H1 (cell line): Measurements from ENCODE around the gene ELOVL6. TPM values are rescaled to one million over a fixed set of nuclear protein-coding genes. Genes with fewer than 3 reads are reported as not detected.

Source experiments
- CTCF ChIA-PET: fragments of 300-600 bp; sonication (Branson Sonifier 250); formaldehyde crosslinking; loops from one replicate; lab custom pipeline; 2021; ENCODE audit not compliant: partially characterized antibody; lab: Charles Lee
- POLR2A ChIA-PET: fragments of 300-600 bp; sonication (Branson Sonifier 250); formaldehyde crosslinking; loops from one replicate; lab custom pipeline; 2021; ENCODE audit warnings: inconsistent platforms; ENCODE audit not compliant: partially characterized antibody; lab: Charles Lee
- DNase-seq, 2 experiments: peaks; one replicate each; pipeline versions ENCODE4 v3.0.0 to v3.0.0-alpha.2; 2010 to 2022; ENCODE audit warnings: low spot score in 2 of 2, low read depth in 1 of 2, mixed read lengths in 1 of 2
- FAIRE-seq: peaks from 2 replicates; lab custom pipeline; 2011; peaks lifted over from hg19 to GRCh38; lab: Jason Lieb, UNC
- H2AFZ ChIP-seq: 2 replicates; pipeline ENCODE4 v1.8.1; 2012; ENCODE audit warnings: low read length, inconsistent platforms
- H2AK5ac ChIP-seq: 2 replicates; pipeline ENCODE4 v1.6.1; 2013; ENCODE audit warnings: low read depth, low read length
- H2BK120ac ChIP-seq: replicated peaks from 2 replicates; pipeline ENCODE3; 2013; ENCODE audit warnings: low read depth, low read length, inconsistent platforms
- H2BK12ac ChIP-seq: 2 replicates; pipeline ENCODE4 v1.6.1; 2013; ENCODE audit warnings: low read depth, low read length
- H2BK15ac ChIP-seq: 2 replicates; pipeline ENCODE4 v1.6.1; 2013; ENCODE audit warnings: low read length
- H2BK20ac ChIP-seq: 2 replicates; pipeline ENCODE4 v1.6.1; 2013; ENCODE audit warnings: low read length
- H2BK5ac ChIP-seq: 2 replicates; pipeline ENCODE4 v1.6.1; 2013; ENCODE audit warnings: low read depth, low read length
- H3K14ac ChIP-seq: 2 replicates; pipeline ENCODE4 v1.6.1; 2013; ENCODE audit warnings: inconsistent platforms; ENCODE audit not compliant: insufficient read length
- H3K18ac ChIP-seq: 2 replicates; pipeline ENCODE4 v1.6.1; 2013; ENCODE audit warnings: low read length; ENCODE audit errors: extremely low read depth
- H3K23ac ChIP-seq: 2 replicates; pipeline ENCODE4 v1.6.1; 2013; ENCODE audit warnings: inconsistent platforms; ENCODE audit not compliant: insufficient read length
- H3K23me2 ChIP-seq: 2 replicates; pipeline ENCODE4 v1.6.1; 2013; ENCODE audit warnings: low read depth, low read length
- H3K27ac ChIP-seq: 2 replicates; pipeline ENCODE4 v1.6.1; 2011; ENCODE audit warnings: low read depth, low read length, inconsistent platforms
- H3K27me3 ChIP-seq, 4 experiments: replicated peaks in 1 of 4; 1 replicate in 1 of 4; 2 replicates in 3 of 4; pipeline versions ENCODE4 v1.6.1 to v1.8.1; 2011 to 2013; ENCODE audit warnings: low read length in 3 of 4, mild to moderate bottlenecking in 3 of 4, inconsistent platforms in 2 of 4, mixed read lengths in 2 of 4, moderate library complexity in 1 of 4; ENCODE audit not compliant: control insufficient read depth in 3 of 4, insufficient read depth in 3 of 4; ENCODE audit errors: extremely low read depth in 1 of 4
- H3K36me3 ChIP-seq, 4 experiments: 2 replicates each; pipeline versions ENCODE4 v1.6.1 to v1.8.1; 2011 to 2013; ENCODE audit warnings: mild to moderate bottlenecking in 4 of 4, low read length in 3 of 4, moderate library complexity in 2 of 4, control low read depth in 1 of 4, inconsistent platforms in 1 of 4; ENCODE audit not compliant: insufficient read depth in 4 of 4, control insufficient read depth in 2 of 4
- H3K4ac ChIP-seq: replicated peaks from 2 replicates; pipeline ENCODE3; 2013; ENCODE audit warnings: low read length, low read depth, mixed read lengths, inconsistent platforms; ENCODE audit not compliant: insufficient read length
- H3K4me1 ChIP-seq, 4 experiments: replicated peaks in 1 of 4; 1 replicate in 1 of 4; 2 replicates in 3 of 4; pipeline versions ENCODE4 v1.6.1 to v1.8.1; 2011 to 2013; ENCODE audit warnings: low read length in 3 of 4, inconsistent platforms in 2 of 4, mixed read lengths in 1 of 4; ENCODE audit not compliant: insufficient read depth in 4 of 4, control insufficient read depth in 3 of 4
- H3K4me2 ChIP-seq, 2 experiments: 2 replicates each; pipeline versions ENCODE4 v1.6.1 to v1.8.1; 2011 to 2013; ENCODE audit warnings: low read depth in 2 of 2, low read length in 2 of 2, control low read depth in 1 of 2, inconsistent platforms in 1 of 2, mild to moderate bottlenecking in 1 of 2; ENCODE audit not compliant: insufficient read depth in 1 of 2
- H3K4me3 ChIP-seq, 4 experiments: fragments of 200-600, 300-600 bp in 1 of 4; sonication (generic), shearing (Covaris generic), sonication (Bioruptor Twin) in 1 of 4; 2 replicates each; pipeline versions ENCODE4 v1.5.1 to v1.8.1; 2011 to 2016; ENCODE audit warnings: low read length in 4 of 4, low read depth in 3 of 4, control low read depth in 2 of 4, inconsistent platforms in 2 of 4, mild to moderate bottlenecking in 2 of 4, mixed read lengths in 1 of 4, moderate library complexity in 1 of 4; ENCODE audit not compliant: insufficient read depth in 2 of 4; ENCODE audit errors: extremely low read depth in 1 of 4
- H3K56ac ChIP-seq: replicated peaks from 2 replicates; pipeline ENCODE3; 2013; ENCODE audit warnings: low read depth, mild to moderate bottlenecking, mixed read lengths, low read length, inconsistent platforms; ENCODE audit not compliant: insufficient read length
- H3K79me1 ChIP-seq: 2 replicates; pipeline ENCODE4 v1.6.1; 2013; ENCODE audit warnings: low read depth, low read length, control low read depth
- H3K79me2 ChIP-seq, 2 experiments: 2 replicates each; pipeline versions ENCODE4 v1.6.1 to v1.8.1; 2012 to 2013; ENCODE audit warnings: low read length in 2 of 2, mild to moderate bottlenecking in 2 of 2, inconsistent platforms in 1 of 2; ENCODE audit not compliant: insufficient read depth in 2 of 2, control insufficient read depth in 1 of 2
- H3K9ac ChIP-seq, 4 experiments: replicated peaks in 1 of 4; 1 replicate in 1 of 4; 2 replicates in 3 of 4; pipeline versions ENCODE4 v1.6.1 to v1.8.1; 2011 to 2013; ENCODE audit warnings: low read depth in 3 of 4, low read length in 3 of 4, control low read depth in 2 of 4, mild to moderate bottlenecking in 2 of 4, moderate library complexity in 2 of 4, inconsistent platforms in 1 of 4; ENCODE audit errors: extremely low read depth in 1 of 4
- H3K9me3 ChIP-seq, 2 experiments: 2 replicates each; pipeline versions ENCODE4 v1.6.1 to v1.8.1; 2012 to 2013; ENCODE audit warnings: mild to moderate bottlenecking in 2 of 2, moderate library complexity in 2 of 2, control low read depth in 1 of 2, inconsistent platforms in 1 of 2, low read depth in 1 of 2, low read length in 1 of 2, mixed read lengths in 1 of 2; ENCODE audit not compliant: insufficient read depth in 2 of 2
- H4K20me1 ChIP-seq, 2 experiments: replicated peaks in 1 of 2; 2 replicates each; pipeline versions ENCODE3 to v1.8.1; 2011 to 2013; ENCODE audit warnings: inconsistent platforms in 2 of 2, low read length in 2 of 2, mild to moderate bottlenecking in 1 of 2; ENCODE audit not compliant: insufficient read depth in 2 of 2, control insufficient read depth in 1 of 2
- H4K5ac ChIP-seq: 2 replicates; pipeline ENCODE4 v1.6.1; 2013; ENCODE audit warnings: low read length, low read depth, mixed read lengths, inconsistent platforms; ENCODE audit not compliant: insufficient read length
- H4K8ac ChIP-seq: 2 replicates; pipeline ENCODE4 v1.8.0; 2013; ENCODE audit warnings: mild to moderate bottlenecking, moderate library complexity, low read length, inconsistent platforms; ENCODE audit not compliant: insufficient read depth; ENCODE audit errors: extremely low read depth
- H4K91ac ChIP-seq: replicated peaks from 2 replicates; pipeline ENCODE3; 2013; ENCODE audit warnings: low read length, mixed read lengths, inconsistent platforms; ENCODE audit not compliant: insufficient read length
- KDM4A ChIP-seq: IDR thresholded peaks from one replicate; pipeline ENCODE4 v1.7.1; 2012; ENCODE audit warnings: low read depth, mild to moderate bottlenecking, moderate library complexity, low read length, inconsistent platforms; ENCODE audit not compliant: severe bottlenecking
- MAX ChIP-seq: IDR thresholded peaks from 2 replicates; pipeline ENCODE4 v1.6.1; 2012; ENCODE audit warnings: inconsistent platforms
- ZNF274 ChIP-seq: IDR thresholded peaks from 2 replicates; pipeline ENCODE4 v1.7.0; 2012; ENCODE audit warnings: low read length, borderline replicate concordance; ENCODE audit errors: extremely low read depth
- WGBS, 2 experiments: shearing (Covaris generic) in 1 of 2; methylation state at CpG; one replicate each; pipeline versions ENCODE4 v1.1.6 to v1.1.7; 2013 to 2015; ENCODE audit warnings: low lambda C conversion rate in 2 of 2, mixed read lengths in 2 of 2, inconsistent platforms in 1 of 2, low coverage in 1 of 2, missing lambda C conversion rate in 1 of 2; ENCODE audit not compliant: insufficient replicate concordance in 2 of 2, insufficient coverage in 1 of 2, insufficient read length in 1 of 2; ENCODE audit errors: extremely low coverage in 1 of 2, missing lambda C conversion rate in 1 of 2; 5-methylcytosine and 5-hydroxymethylcytosine counted together
- polyA plus RNA-seq, 7 experiments: library from polyadenylated mRNA; depleted of rRNA in 3 of 7; stranded (reverse) in 5 of 7; unstranded in 2 of 7; fragments of >200 nt in 5 of 7; fragments of 200-250 nt in 2 of 7; gene quantifications; 1 replicate in 5 of 7; 2 replicates in 1 of 7; 4 replicates in 1 of 7; pipeline versions ENCODE4 v1.2.1 to v1.2.3, GENCODE V29; 2011 to 2013; ENCODE audit warnings: missing spikeins in 2 of 7, mixed read lengths in 2 of 7
- total RNA-seq: library from RNA; stranded (reverse); fragmentation: NEBNext Ultra II Directional; extraction: Animal tissue kit (Norgen Biotek cat#: 25700); gene quantifications from 2 replicates; pipeline ENCODE4 v1.2.1, GENCODE V29; 2021

ELOVL6 gene
- total and polyA plus RNA-seq, 2 of the 8 experiments (the other 6 are each of a cell fraction or from before 2014, with no cell fraction given) = 27.8 to 86.6 TPM

GRCh38 chr4:110002326-110002725 is 196.1 kb downstream of the ELOVL6 start:
- Histone ChIP-seq H3K4me2 (no peak overlapping the region), H2BK120ac (no peak overlapping the region), H3K14ac (no peak overlapping the region), H2BK5ac (no peak overlapping the region), H3K27ac (no peak overlapping the region), H3K4ac (no peak overlapping the region), H4K91ac (no peak overlapping the region), H3K18ac (no peak overlapping the region), H3K23ac (no peak overlapping the region), H3K4me3 (no peak overlapping the region), H3K79me2 (no peaks in the 10 kb centered on the region), H4K20me1 (no peaks in the 10 kb centered on the region), H3K56ac (no peak overlapping the region), H2AFZ (no peak overlapping the region), H4K5ac (no peak overlapping the region), H2BK15ac (no peak overlapping the region), H2AK5ac (no peak overlapping the region), H3K4me1 (no peaks in the 10 kb centered on the region), H2BK20ac (no peak overlapping the region), H3K9me3 (no peaks in the 10 kb centered on the region), H3K9ac (no peak overlapping the region), H4K8ac (no peak overlapping the region), H3K23me2 (no peaks in the 10 kb centered on the region), H2BK12ac (no peak overlapping the region), H3K79me1 (no peaks in the 10 kb centered on the region), H3K36me3 (no peaks in the 10 kb centered on the region), H3K27me3 (no peaks in the 10 kb centered on the region)
- FAIRE-seq = no peak
- ChIA-PET POLR2A (no interaction called here), CTCF (interaction anchor here (0.9 to 16.6 kb wide), 7 partner anchors 9 to 511 kb away, joined by 3 to 389 read pairs (median 4); no protein-coding TSS in a partner anchor)
- DNase-seq = no peak
- WGBS, 2 experiments = 87% methylated on average over 3 of the region's 3 CpGs; no CpG with 5 or more reads in 1 of the 2 experiments
- TF ChIP-seq ZNF274 (no peak), MAX (no peak), KDM4A (no peak)
